ACHN (cell line): ENCODE results near the gene SULF2.
"Not testable (repeated sequence)": the region's sequence is repeated elsewhere in the genome, so short reads cannot be mapped to it uniquely, and the experiment has no call there.

ENCODE experiments used
- DNase-seq: peaks from one replicate; pipeline ENCODE4 v3.0.0-alpha.2; 2015
- in situ Hi-C: cut with HindIII; loops from 2 replicates; pipeline ENCODE4 v1.10.0; 2017; ENCODE audit warnings: low sequenced_read_pairs, low pct_ligation_motif_present, low pct_unique_long_range_greater_than_20kb

SULF2 gene

DNA sequence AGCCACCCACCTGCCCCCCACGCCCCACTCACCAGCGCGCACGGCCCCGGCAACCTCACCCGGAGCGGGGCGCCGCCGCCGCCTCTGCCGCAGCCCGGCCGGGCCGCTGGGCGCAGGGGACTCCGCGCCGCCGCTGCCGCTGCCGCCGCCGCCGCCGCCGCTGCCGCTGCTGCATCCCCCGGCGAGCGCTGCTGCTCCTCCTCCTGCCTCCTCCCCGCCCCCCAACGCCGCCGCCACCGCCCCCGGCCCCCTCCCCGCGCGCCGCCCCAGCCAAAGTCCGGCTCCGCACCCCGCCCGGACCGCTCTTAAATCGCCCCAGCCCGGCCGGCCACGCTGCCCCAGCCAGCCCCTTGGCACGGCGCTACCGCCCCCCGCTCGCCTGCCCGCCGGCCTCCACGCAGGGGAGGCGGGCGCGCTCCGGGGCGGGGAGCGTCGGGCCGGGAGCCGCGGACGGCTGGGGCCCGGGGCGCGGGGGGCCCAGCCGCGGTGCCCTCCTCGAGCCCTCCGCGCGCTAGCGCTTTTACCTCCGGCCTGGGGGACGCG, at the start of gene SULF2:
SULF2 (minus strand) TSS at position 171 of the 543 bp plus-strand sequence. CDS start 28,118 bp downstream, outside the sequence.
- DNase-seq = peak; percentile 14
- in situ Hi-C loops = no loop called here

DNA sequence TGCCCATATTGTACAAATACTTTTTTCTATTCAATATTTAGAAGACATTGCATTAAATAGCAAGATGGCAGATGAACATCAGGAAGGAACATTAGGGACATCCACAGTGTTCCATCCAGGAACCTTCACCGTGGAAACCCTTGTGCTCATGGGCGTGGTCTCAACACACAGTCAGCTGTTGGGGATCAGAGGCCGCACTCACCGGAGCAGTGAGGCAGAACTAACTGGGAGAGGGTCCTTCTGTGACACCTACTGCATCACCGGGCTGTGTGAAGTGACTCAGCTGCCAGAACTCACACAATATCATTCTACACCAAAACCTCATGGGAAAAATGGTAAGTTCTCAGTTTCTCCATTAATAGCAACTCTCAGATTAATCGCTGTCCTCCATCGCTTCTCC, 46.4 kb upstream of the SULF2 start:
- not testable (repeated sequence) for DNase-seq

DNA sequence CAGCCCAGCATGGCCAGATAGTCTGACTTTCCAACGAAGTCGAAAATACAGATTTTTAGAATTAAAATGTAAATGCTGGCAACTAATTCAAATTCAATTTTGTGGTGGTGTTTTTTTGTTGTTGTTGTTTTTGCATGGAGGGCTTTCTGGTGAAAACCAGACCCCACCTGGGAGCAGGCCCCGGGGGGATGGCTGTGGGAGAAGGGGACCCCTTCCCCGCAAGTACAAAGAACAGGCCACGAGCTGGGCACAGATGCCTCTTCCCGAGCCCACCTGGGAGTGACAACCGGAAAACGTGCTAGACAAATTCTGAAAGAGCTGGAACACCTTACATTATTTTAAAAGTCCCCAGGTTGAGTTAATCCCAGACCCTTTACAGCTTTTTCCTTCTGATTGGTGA, 41.4 kb upstream of the SULF2 start:
- DNase-seq, in situ Hi-C loops: not testable (repeated sequence)

More for the DNA sequence above, 46.4 kb upstream of the SULF2 start:
- in situ Hi-C loops = not testable (repeated sequence)

DNA sequence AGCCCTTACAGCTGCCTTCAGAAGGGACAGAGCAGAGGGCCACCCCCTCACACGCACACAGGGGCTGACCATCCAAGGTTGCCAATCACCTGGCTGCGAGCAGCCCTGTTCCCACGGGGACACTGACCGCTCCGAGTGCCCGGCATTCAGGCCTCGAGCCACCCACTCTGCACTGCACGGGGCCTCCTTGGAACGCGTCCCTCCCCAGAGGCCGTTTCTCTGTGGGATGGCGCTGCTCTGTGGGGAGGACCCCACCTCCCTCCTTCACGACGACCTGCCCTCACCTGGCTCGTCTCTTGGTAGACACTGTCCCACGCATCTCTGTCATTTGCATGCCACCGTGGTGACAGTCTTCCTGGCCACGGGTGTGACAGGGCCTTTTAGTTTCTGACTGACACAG, 40.7 kb upstream of the SULF2 start:
- DNase-seq, in situ Hi-C loops: not testable (repeated sequence)

DNA sequence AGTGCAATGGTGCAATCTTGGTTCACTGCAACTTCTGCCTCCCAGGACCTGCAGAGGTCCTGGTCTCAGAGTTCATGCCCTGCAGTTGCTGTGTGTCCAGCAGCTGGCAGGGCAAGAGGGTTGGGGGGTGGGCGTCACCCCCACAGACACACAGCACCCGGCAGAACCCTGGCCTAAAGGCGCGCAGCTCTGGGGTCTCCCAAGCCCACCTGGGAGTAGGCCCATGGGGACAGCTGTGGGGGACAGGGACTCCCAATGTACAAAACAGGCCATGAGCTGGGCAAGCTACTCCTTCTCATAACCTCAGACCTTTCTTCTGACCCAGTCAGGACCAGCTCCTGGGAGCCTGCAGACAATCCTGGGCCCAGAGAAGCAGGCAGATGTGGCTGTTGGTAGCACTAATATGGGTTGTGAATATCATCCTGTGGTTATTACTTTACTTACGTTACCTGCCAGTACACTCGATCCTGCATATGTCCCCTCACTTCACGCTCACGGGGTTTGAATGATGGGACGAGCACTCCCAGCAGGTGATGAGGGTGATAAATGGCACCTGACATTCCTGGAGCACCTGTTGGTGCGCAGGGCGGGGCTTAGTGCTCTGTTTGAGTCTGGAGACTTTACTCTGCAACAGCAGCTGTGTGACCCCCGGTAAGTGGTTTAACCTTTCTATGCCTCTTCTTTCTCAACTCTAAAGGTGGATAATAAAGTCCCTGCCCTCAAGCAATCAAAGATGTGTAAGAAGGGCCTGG, 39.9 kb upstream of the SULF2 start:
- DNase-seq = no peak

DNA sequence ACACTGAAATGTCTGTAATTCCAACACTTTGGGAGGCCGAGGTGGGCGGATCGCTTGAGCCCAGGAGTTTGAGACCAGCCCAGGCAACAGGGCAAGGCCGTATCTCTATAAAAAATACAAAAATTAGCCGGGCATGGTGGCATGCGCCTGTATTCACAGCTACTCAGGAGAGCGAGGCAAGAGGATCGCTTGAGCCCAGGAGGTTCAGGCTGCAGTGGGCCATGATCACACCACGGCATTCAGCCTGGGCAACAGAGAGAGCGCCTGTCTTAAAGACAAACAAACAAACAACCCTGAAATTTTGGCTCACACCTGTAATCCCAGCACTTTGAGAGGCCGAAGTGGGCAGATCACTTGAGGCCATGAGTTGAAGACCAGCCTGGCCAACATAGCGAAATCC, 38.7 kb upstream of the SULF2 start:
- DNase-seq, in situ Hi-C loops: not testable (repeated sequence)

More for the DNA sequence above, 39.9 kb upstream of the SULF2 start:
- in situ Hi-C loops = no loop called here

DNA sequence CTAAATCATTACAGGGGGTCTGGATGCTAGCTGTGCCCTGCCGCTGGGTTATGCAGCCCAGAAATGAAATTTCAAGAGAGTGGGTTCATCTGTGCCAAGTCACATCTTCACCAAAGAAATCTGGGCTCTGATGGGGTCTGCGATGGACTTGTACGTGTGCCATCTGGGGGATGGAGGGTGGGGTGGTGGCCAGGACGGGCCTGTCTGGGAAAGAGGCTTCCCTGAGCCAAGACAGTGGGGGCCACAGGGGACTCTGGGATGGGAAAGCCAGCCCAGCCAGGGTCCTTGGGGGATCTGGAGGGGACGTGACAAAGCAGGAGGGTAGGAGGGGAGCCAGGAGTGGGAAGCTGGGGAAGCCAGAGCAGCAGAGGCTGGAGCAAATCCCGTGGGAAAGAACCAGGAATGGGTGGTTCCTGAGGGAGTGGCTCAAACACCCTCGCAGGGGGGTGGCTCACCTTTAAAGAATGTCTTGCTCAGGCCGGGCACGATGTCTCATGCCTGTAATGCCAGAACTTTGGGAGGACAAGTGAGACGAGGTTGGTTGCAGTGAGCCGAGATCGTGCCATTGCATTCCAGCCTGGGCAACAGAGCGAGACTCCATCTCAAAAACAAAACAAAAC, 36.3 kb upstream of the SULF2 start:
- in situ Hi-C loops = no loop called here
- peak; percentile 59 for DNase-seq

DNA sequence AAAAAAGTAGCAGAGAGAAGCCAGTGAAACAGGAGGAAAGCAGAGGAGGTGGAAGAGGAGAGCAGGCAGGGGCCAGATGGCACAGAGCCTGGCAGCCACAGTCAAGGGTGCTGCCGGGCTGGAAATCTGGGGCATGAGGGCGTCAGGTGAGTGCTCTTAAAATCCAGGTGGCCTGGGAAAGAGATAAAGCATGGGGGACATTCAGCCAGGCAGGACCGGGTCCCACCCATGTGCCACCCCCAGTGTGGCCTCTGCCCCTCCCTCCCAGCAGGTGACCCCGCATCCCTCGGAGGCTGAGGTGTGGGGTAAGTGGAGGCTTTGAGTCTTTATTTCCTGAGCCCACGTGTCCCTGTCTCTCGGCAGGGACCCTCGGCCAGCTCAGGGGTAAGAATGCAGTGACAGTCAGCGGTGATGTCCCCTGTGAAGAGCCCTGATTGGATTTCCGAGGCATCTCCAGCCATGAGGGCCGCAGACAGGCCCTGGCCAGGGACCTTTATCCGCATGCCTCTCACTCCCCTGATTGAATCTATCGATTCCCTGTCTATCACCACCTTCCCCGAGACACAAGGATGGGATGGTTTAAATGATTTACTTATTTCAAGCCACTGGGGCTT, 33.8 kb upstream of the SULF2 start:
- in situ Hi-C loops = no loop called here
- no peak for DNase-seq

DNA sequence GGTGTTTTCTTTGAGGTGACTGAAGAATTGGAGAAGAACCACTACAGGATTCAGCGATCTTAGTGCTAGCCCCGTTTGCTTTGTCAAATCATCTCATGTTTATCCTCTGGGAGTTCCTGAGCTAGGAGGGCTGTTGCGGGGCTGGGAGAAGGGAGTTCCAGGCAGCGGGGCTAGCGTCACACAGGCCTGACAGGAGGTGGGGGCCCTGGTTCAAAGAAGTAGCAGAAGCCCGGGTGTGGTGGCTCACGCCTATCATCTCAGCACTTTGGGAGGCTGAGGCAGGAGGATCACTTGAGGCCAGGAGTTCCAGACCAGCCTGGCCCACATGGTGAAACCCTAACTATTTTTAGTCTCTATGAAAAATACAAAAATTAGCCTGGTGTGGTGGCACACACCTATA, 33.2 kb upstream of the SULF2 start:
- in situ Hi-C loops = no loop called here
- no peak for DNase-seq

DNA sequence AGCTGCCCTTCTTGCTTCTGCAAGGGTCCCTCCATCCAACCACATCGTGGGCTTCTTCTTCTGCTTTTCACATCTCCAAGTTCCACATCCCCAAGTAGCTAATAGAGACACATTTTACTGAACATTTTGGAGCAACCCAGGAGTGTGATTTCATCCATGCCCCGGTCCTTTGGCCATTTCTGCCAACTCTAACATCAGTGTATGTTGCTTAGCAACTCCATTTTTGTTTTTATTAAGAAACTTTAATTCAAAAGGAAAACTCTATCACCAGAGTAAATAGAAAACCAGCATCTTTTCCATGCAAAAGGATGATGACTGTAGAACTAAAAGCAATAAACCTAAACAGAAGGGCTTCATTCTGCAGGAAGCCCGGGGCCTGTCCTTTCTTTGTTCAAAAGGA, 32.7 kb upstream of the SULF2 start:
- in situ Hi-C loops = no loop called here
- DNase-seq = no peak

DNA sequence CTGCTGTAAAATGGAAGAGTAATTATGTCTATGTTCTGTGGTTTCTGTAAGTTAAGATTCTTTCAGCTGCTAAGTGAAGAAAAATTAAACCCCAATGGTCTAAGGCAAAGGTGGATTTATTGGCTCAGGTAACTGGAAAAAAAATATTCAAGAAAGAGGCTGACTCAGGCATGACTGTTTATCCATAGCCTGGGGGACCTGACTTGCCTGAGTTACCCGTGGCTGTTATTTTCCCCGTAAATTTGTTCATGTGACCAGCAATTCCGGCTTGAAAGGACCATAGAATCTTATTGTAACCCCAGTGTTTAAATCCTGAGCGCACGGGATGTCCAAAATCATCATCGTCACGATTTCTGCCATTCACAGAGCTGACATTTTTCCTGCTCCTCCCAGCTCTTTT, 32.3 kb upstream of the SULF2 start:
- DNase-seq = no peak
- in situ Hi-C loops = no loop called here

DNA sequence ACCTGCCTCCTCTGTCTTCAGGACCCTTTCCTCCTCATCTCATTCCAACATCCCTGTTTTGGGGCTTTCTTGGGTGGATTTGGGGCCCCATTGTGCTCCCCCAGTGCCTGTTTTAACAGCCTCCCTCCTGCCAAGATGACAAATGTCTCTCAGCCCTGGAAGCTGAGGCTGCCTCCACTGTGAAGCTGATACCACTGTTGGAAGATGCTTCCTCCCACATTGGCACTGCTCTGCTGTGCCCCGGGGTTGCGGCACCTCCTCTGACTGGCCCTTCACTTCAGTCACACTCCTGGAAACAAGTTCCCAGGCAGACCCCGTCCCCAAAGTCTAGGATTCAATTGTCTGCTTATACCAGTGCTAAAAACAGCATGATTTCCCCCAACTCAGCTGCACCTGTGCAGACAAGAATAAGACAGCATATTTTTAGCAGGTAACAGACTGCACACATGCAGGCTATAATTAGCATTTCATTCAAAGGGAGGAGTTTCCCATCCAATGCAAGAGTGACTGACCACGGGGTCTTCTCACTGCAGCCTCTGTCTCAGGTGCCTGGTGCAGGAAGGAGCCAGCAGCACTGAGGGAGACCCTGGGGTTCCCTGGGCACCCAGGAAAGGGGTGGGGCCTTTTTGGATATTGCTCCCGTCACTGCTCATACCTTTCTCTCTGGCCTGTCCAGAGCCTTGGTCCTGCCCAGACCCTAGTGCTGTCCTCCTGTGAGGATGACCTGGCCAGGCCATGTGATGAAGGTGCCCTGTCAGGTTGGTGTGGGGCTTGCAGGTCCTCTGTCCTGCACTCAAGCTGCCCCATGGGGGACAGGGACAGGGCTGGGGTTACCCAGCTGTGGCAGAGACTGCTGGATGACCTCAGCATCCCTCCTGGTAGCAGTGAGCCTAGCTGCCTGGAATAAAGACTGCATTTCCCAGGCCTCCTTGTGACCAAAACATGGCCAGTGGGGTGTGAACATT, 31.5 kb upstream of the SULF2 start:
- in situ Hi-C loops = no loop called here
- DNase-seq = no peak

DNA sequence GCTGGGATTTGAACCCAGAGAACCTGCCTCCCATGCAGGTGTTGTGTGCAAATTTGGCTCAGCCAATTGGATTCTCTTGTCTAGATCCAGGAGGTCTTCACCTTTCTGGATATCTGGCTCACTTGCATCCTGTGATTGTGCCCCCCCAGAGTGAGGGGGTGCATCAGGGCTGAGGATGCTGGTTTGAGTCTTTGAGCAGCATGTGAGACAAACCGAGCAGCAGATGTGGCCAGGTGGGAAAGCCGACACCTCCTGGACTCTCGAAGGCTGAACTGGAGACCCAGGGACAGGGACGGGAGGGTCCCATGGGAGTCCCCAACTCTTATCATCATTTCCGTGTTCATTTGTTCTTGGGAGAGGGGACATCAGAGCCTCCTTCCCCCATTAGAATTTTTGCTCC, 30.6 kb upstream of the SULF2 start:
- in situ Hi-C loops = no loop called here

DNA sequence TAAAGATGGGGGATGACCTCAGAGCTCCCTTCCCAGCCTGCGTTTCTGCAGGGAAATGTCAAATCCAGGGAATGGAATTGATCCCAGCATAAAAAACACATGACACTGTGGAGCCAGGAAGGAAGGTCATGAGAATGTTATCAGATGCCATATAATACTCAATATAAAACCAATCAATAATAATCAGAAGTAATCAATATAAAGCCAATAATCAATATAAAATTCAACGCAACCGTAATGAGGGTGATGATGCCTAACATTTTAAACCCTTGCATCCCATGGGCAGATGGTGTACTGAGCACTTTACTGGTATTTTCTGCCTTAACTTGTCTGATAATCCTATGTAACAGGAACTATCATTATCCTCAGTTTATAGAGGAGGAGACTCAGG, 30.1 kb upstream of the SULF2 start:
- no peak for DNase-seq
- in situ Hi-C loops = no loop called here

More for the DNA sequence above, 30.6 kb upstream of the SULF2 start:
- DNase-seq = no peak

DNA sequence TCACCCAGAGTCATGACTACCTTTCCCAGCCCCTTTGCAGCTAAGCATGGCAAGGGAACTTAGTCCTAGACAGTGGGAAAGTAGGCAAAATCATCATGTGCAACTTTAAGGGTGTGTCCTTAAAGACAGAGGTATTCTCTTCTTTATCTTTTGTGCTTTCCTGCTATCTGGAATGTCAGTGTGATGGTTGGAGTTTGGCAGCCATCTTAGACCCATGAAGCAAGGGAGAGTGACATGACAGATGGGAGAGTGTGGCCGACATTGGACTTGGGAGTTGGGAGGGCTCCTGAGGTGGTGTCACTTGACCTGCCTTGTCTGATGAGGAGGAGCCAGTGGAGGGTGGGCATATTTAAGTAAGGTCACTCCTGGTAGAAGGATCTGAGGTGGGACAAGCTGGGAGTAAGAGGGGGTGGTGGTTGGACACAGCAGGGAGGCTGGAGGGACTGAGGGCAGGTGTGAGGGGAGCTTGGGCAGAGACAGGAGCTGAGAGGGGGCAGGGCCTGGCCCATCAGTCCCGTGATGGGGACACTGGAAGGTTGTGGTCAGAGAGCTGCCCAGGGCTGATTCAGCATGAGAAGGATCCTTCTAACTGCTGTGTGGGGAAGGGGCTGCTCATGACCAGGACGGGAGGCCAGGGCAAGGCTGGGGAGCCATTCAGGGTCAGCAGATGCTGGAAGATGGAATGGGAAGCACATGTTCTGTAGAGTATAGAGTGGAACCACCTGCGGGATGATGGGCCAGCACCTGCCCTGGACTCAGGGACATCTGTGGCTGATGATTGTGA, 29.5 kb upstream of the SULF2 start:
- in situ Hi-C loops = no loop called here
- no peak for DNase-seq

DNA sequence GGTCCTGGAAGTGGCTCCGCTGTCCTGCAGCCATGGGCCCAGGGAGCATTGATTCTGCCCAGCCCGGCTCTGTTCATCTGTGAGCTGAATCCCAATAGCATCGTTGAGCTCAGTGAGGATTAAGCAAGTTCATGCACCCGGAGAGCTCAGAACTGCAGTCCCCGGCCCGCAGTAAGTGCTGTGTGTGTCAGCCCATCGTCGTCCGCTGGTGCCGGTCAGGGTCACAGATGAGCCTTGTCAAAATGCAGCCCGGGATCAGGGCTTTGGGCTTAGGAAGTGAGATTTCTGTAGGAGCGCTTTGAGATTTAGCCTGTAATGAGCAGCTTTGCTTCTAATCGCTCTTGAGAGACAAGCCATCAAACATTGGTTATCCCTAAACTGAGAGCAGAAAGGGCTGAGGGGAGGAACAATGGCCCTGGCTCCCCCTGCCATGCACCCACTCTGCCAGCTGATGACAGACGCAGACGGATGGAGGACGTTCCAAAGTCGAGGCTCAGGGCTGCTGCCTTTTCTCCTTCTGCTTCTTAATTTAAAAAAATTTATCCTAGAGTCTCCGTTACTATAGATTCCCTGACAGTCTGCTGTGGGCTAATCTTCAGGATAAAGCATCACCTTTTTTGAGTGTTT, 25.6 kb upstream of the SULF2 start:
- DNase-seq = no peak
- in situ Hi-C loops = no loop called here

DNA sequence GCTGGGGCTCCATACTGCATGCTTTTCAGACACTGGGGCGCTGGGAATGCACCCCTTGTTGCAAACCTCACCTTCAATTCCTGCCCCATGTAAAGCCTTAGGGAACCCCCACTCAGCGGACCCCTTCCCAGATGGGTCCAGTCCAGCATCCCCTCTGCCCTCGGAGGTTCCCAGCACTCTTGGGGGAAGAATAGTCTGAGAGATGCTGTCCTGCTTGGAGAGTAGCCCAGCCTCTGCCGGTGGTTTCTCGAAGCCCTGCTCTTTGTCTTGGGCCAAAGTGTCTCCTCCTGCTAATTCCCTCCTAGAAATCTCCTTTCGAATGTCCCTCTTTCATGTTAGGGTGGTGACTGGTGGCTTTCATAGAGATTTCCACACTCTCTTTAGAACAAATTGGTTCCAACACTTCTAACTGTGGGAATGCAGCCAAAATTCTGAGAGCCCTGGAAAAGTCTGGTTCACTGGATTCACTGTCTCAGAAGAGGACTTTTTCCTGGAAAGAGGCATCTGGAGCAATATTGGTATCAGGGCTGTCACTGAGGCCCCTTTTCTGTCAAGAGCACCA, 24.9 kb upstream of the SULF2 start:
- DNase-seq = no peak
- in situ Hi-C loops = no loop called here
